ENCODE measurements around the gene IRF7. TPM values are rescaled to one million over a fixed set of nuclear protein-coding genes. Genes with fewer than 3 reads are reported as not detected.

IRF7 gene
- total and polyA plus RNA-seq, 8 donors = 9.8 to 50.4 (median 14.3) TPM

DNA sequence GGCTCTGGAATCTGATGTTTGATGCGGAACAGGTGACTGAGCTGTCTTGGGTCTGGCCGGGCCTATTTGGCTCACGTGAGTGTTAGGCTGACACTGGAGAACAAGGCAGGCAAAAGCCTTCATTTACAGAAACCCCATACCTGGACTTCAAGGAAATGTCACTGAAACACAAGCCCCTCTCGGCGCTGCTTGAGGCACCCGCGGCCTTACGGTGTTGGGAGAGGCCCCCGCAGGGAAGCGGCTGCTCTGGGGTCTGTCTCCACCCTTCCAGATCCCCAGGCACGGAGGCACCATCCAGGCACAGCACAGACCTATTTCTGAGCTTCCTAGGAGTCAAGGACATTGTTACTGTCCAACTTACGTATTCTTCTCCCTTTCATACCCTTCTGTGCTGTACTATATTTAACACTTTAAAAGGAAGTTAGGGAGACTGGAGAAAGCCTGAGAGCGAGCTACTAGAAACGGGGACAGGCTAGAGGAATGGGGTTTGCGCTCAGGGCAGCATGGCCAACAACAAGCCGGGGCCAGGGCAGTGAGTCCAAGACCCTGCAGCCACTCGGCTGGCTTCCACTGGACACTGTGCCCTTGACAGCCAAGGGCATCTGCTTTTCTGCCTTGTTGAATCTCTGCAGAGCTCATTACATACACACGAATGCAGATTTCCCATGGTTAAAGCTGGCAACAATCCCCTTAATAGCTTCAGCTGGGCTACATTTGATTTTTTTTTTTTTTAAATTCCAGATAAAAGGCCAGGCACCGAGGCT is 45.1 kb upstream of the IRF7 start:
- Histone ChIP-seq H3K4me1 (peaks cover 0 to 7% of the 10 kb centered on the region in 2 donors), H3K4me3 (no peak overlapping the region), H3K27me3 (no peaks in the 10 kb centered on the region), H3K9me3 (no peaks in the 10 kb centered on the region), H3K36me3 (peaks cover 0 to 67% of the 10 kb centered on the region in 2 donors), H3K27ac (no peak overlapping the region)
- no peak for DNase-seq
- intact Hi-C loops (cut with DNase I) = loop anchor here in 1 of 2 donors (5.0 kb wide), 1 partner anchor 66 kb away; no protein-coding TSS in a partner anchor
- TF ChIP-seq CTCF (IDR thresholded peaks at IDR 0.05) = no peak
- ATAC-seq = no peak

- ATAC-seq = no peak
- no peak for TF ChIP-seq CTCF (IDR thresholded peaks at IDR 0.05)
- peaks cover 0 to under 1% of the 10 kb centered on the region in 2 donors for H3K4me1 ChIP-seq
- H3K27ac ChIP-seq = no peak overlapping the region
- H3K27me3 ChIP-seq = no peaks in the 10 kb centered on the region
- intact Hi-C loops (cut with DNase I) = loop anchor here in 1 of 2 donors (5.0 kb wide), 1 partner anchor 67 kb away; no protein-coding TSS in a partner anchor
- H3K36me3 ChIP-seq = peaks cover 0 to 62% of the 10 kb centered on the region in 2 donors
- H3K9me3 ChIP-seq = no peaks in the 10 kb centered on the region
- no peak for DNase-seq
- H3K4me3 ChIP-seq = no peak overlapping the region
These were observed 44.5 kb upstream of the IRF7 start for GRCh38 chr11:660281-660680.

- no peaks in the 10 kb centered on the region for H3K27me3 ChIP-seq
- no peaks in the 10 kb centered on the region for H3K9me3 ChIP-seq
- no peak overlapping the region for H3K4me3 ChIP-seq
- intact Hi-C loops (cut with DNase I) = loop anchor here in 1 of 2 donors (5.0 kb wide), 1 partner anchor 68 kb away; no protein-coding TSS in a partner anchor
- peaks cover 0 to 59% of the 10 kb centered on the region in 2 donors for H3K36me3 ChIP-seq
- TF ChIP-seq CTCF (IDR thresholded peaks at IDR 0.05) = no peak
- H3K4me1 ChIP-seq = no peaks in the 10 kb centered on the region
- DNase-seq = no peak
- H3K27ac ChIP-seq = no peak overlapping the region
- ATAC-seq = no peak
These were observed 43.9 kb upstream of the IRF7 start for GRCh38 chr11:659532-660085.

- Histone ChIP-seq H3K9me3 (no peaks in the 10 kb centered on the region), H3K27me3 (no peaks in the 10 kb centered on the region), H3K4me1 (no peaks in the 10 kb centered on the region), H3K27ac (no peak overlapping the region), H3K4me3 (no peak overlapping the region), H3K36me3 (peaks cover 0 to 62% of the 10 kb centered on the region in 2 donors)
- no peak for TF ChIP-seq CTCF (IDR thresholded peaks at IDR 0.05)
- ATAC-seq = no peak
- intact Hi-C loops (cut with DNase I) = no loop called here
- no peak for DNase-seq
These were observed 42.0 kb upstream of the IRF7 start for GRCh38 chr11:657691-658126.

- DNase-seq (no peak), ATAC-seq (no peak)
- Histone ChIP-seq H3K27me3 (no peaks in the 10 kb centered on the region), H3K9me3 (no peaks in the 10 kb centered on the region), H3K27ac (no peak overlapping the region), H3K4me1 (no peaks in the 10 kb centered on the region), H3K36me3 (peaks cover 0 to 68% of the 10 kb centered on the region in 2 donors), H3K4me3 (no peak overlapping the region)
- no peak for TF ChIP-seq CTCF (IDR thresholded peaks at IDR 0.05)
- intact Hi-C loops (cut with DNase I) = no loop called here
These were observed 41.1 kb upstream of the IRF7 start for GRCh38 chr11:656866-657265.
